ENCODE data around the gene FNDC3A. TPM values are rescaled to one million over a fixed set of nuclear protein-coding genes. Genes with fewer than 3 reads are reported as not detected.
"Not testable (repeated sequence)": the region's sequence is repeated elsewhere in the genome, so short reads cannot be mapped to it uniquely, and the experiment has no call there.

The FNDC3A gene
- total RNA-seq, 1 donor from 2014 or later = 18.4 TPM

GRCh38 chr13:49066856-49067255 is 91.1 kb downstream of the FNDC3A start:
- intact Hi-C loops (cut with micrococcal nuclease) = no loop called here
- DNase-seq (no peak), ATAC-seq (peak; percentile 51)

DNA sequence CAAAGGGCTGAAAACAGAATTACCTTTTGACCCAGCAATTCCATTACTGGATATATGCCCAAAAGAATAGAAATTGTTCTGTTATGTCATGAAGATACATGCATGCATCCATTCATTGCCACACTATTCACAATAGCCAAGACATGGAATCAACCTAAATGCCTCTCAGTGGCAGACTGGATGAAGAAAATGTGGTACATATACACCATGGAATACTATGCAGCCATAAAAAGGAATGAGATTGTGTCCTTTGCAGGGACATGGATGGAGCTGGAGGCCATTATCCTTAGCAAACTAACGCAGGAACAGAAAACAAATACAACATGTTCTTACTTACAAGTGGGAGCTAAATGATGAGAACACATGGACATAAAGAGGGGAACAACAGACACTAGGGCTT is 92.8 kb downstream of the FNDC3A start:
- ATAC-seq; DNase-seq; intact Hi-C loops (cut with micrococcal nuclease): not testable (repeated sequence)

DNA sequence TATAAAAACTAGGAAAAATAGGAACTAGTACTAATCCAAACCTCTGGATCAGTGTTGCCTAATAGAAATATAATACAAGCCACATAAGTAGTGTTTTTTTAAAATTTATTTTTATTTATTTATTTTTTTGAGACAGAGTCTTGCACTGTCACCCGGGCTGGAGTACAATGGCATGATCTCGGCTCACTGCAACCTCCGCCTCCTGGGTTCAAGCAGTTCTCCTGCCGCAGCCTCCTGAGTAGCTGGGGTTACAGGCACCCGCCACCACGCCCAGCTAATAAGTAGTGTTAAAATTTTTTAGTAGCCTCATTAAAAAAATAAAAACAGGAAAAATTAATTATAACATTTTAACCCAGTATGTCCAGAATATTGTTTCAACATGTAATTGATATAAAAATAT is 94.3 kb downstream of the FNDC3A start:
- DNase-seq; ATAC-seq; intact Hi-C loops (cut with micrococcal nuclease): not testable (repeated sequence)

DNA sequence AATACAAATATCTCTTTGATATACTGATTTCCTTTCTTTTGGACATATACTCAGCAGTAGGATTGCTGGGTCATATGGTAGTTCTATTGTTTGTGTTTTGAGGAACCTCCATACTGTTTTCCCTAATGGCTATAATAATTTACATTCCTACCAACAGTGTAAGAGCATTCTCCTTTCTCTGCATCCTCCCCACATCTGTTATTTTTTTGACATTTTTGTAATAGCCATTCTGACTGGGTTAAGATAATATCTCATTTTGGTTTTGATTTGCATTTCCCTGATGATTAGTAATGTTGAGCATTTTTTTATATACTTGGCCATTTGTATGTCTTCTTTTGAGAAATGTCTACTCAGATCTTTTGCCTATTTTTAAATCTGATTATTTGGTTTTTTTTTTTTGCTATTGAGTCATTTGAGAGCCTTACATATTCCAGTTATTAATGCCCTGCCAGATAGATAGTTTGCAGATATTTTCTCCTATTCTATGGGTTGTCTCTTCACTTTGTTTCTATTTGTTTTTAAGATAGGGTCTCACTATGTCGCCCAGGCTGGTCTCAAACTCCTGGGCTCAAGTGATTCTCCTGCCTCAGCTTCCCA is 95.7 kb downstream of the FNDC3A start:
- ATAC-seq (no peak), DNase-seq (no peak)
- intact Hi-C loops (cut with micrococcal nuclease) = no loop called here

DNA sequence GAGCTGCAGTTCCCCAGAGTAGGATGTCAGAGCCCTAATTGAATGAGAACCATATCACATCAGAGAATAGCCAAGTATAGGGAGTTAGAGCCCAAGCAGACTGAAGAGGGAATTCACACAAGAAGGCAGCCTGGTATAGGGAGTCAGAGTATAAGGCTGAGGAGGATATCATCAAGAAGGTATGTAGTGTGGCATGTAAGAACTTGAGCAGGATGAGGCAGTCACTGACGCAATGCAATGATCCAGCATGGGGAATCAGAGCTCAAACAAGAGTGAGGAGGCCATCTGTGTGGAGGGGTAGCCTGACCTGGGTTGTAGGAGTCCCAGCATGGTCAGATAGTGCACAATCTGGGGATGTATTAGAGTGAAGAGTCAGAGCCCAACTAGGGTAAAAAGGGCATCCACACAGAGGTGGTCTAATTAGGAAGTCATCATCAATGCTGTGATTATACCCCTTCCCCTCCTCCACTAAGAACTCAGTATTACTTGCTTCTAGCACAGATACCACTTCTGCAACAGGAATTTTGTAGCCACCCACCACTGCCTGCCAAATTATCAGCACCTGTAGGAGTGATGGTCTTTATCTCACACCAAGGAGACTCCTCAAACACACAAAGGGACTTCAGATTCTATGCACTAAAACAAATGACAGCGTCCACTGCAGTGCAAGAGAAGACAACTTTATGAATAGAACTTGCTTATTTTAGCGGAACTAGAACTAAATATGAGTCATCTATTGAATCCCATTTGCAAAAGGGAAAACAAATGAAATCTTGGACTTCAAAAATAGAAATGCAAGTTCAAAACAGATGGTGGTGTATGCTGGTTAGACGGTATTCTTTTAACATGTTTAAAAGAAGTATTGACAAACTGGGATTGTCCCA is 107.2 kb downstream of the FNDC3A start:
- intact Hi-C loops (cut with micrococcal nuclease) = no loop called here
- no peak for DNase-seq
- ATAC-seq = no peak

DNA sequence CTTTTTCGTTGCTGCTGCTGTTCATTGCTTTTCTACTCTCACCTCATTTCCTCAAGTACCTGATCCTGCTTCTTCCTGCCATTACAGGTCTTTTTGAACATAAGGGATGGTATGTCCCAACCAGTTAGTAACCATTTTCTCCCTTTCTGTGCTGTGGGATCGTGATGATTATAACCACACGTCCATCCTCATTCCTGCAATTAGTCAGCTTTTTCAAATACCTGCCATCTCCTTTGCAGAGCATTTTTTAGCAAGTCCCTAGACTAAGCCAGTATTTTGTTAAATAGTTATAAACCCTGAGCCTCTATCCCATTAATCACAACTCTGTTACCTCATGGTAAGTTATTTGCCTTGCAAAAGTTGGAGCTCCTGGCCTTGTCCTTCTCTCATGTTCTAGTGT is 109.2 kb downstream of the FNDC3A start:
- ATAC-seq (no peak), DNase-seq (no peak)
- intact Hi-C loops (cut with micrococcal nuclease) = no loop called here

DNA sequence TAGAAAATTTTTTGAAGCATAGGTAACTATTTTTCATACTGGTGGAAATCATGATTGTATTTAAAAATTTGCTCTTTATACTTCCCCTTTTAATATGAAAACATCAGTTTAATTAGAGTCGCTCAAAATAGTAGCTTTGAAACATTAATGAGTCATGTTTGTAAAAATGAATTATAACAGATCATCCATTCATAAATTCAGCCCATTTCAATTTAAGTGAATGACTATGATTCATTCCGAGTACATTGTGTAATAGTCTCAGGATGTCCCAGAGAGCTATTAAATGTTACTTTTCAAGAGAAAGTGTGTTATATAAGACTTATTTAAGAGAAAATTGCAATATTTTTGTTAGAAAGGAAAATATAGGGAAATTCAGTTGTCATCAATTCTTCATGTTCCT is 111.0 kb downstream of the FNDC3A start:
- peak; percentile 43 for ATAC-seq
- intact Hi-C loops (cut with micrococcal nuclease) = no loop called here
- no peak for DNase-seq

DNA sequence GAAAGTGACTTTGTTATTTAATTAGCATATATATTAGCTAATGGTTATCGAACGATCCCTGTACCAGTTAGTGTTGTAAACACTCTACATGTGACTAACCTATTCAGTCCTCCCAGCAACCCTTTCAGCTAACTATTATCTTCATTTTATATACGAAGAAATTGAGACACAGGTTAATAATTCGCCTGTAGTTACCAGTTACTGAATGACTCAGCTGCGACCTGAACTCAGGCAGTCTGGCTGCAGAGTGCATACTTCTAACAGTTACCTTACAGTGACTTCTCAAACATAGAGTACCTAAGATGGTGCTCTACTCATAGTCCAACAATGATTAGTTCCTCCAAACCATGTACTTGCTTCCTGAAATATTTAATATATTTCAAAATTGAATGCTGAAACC is 117.7 kb downstream of the FNDC3A start:
- intact Hi-C loops (cut with micrococcal nuclease) = loop anchor here (10.0 kb wide), 1 partner anchor 151 kb away; the partner anchor contains the start of gene CDADC1
- ATAC-seq (no peak), DNase-seq (no peak)

DNA sequence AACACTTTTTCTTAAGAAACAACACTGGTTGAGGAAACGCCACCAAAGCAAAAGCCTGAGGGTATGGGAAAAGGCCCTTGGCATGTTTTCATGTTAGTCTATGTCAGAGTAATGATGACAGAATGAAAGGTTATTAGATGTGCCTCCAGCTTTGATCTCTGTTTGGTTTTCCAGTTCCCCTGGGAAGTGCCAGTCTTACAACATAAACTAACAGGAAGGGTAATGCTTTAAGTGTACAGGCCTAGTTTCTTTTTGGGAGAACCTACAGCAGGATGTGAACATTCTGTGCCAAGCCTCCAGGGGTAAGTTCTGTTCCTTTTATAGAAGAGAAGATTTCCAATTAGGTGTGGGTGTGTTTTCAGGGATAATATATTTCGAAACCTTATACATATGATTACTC is 121.7 kb downstream of the FNDC3A start:
- no peak for DNase-seq
- intact Hi-C loops (cut with micrococcal nuclease) = loop anchor here (10.0 kb wide), 1 partner anchor 147 kb away; the partner anchor contains the start of gene CDADC1
- ATAC-seq = peak; percentile 30

- intact Hi-C loops (cut with micrococcal nuclease) = loop anchor here (10.0 kb wide), 1 partner anchor 147 kb away; the partner anchor contains the start of gene CDADC1
These were observed 122.5 kb downstream of the FNDC3A start for GRCh38 chr13:49098198-49098597.

DNA sequence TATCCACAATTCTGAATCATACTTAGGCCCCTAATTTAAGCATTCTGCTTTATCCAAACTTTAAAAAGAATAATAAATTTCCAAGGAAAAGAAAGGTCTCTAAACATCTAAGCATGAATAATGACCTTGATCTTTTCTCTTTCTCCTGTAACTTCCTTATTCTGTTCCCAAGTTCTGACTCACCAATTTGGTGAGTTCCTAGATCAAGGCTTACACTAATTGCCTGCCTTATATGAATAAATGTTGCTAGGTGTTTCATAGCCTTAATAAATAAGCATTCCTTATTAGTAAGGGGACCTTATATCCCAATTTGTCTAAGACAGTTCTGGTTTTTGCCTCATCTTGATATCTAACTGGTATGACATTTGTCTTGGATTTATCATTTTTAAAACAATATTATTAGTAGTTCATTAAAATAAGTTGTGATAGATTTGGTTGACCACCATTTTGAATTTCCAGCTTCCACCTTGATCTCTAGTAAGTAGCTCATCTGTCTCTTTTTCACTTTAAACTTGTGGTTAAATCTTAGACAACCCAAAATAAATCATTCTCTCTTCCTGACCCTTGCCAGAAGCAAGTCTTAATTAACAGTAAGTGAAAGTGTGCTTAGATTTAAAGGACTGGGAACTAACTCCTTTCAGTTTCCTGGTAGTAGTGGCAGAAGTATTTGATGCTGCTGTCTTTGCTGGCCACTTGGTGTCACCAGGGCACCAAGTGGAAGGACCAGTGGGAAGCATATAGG is 123.2 kb downstream of the FNDC3A start:
- DNase-seq (no peak), ATAC-seq (peak; percentile 67)
- intact Hi-C loops (cut with micrococcal nuclease) = loop anchor here (10.0 kb wide), 1 partner anchor 146 kb away; the partner anchor contains the start of gene CDADC1

More at GRCh38 chr13:49098198-49098597, 122.5 kb downstream of the FNDC3A start:
- ATAC-seq = peak; percentile 90
- no peak for DNase-seq

DNA sequence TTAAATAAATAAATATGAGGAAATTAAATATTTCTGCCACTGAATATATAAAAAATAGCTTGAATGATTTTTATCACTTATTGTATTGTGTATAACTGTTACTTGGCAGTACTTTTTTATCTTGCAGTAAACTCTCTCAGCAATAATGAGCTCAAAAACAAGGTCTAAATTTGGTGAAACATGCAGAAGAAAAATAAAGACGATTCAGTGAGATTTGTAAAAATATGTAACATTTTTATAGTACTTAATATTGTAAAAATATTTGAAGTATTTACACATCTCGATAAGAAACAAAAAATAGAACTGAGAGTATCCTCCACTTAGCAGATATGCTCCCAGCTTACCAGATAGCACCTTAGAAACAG is 123.8 kb downstream of the FNDC3A start:
- intact Hi-C loops (cut with micrococcal nuclease) = loop anchor here (10.0 kb wide), 1 partner anchor 145 kb away; the partner anchor contains the start of gene CDADC1
- ATAC-seq = no peak
- DNase-seq = no peak

GRCh38 chr13:49100637-49101570 is 125.2 kb downstream of the FNDC3A start:
- intact Hi-C loops (cut with micrococcal nuclease) = no loop called here
- DNase-seq = no peak
- ATAC-seq = no peak

DNA sequence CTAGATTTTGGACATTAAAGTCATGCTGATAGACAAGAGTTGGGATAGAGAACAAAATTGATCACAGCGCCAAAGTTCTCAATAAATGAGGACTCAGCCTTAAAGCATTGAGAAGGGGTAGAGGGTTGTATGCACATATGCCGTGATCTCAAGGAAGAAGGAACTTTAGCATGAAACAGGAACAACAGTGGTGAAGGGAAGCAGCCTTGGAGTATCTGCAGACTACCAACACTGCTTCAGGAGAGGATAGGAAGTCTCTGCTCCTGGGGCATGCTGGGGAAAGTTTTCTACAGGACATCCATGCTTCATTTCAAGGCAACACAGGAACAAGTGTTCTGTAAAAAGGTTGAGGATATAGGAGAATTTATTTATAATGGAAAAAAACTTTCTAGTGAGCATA is 132.5 kb downstream of the FNDC3A start:
- no peak for DNase-seq
- intact Hi-C loops (cut with micrococcal nuclease) = no loop called here
- no peak for ATAC-seq

- peak; percentile 85 for ATAC-seq
- peak; percentile 87 for DNase-seq
- intact Hi-C loops (cut with micrococcal nuclease) = no loop called here
These were observed 134.6 kb downstream of the FNDC3A start for GRCh38 chr13:49110122-49110912.

DNA sequence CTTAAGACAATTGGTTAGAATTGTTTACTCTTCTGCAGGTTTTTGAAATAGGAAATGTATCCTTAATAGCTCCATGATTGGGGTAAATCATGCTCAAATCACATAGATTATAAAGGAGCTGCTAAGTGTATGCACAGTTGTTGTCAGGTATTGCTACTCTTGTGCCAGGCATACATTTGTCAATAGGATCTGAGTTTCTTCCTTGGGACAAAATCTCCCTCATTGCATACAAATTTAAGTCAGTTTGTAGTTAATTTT is 135.1 kb downstream of the FNDC3A start:
- ATAC-seq (no peak), DNase-seq (no peak)
- intact Hi-C loops (cut with micrococcal nuclease) = no loop called here

GRCh38 chr13:49112782-49113525 is 137.2 kb downstream of the FNDC3A start:
- intact Hi-C loops (cut with micrococcal nuclease) = no loop called here
- ATAC-seq = no peak
- DNase-seq = no peak

Data from left ventricle myocardium superior (tissue), 1 donor.